GM12872 (cell line): ENCODE data around the gene BMP5.

Source experiments
- TF ChIP-seq, protein P1 (sequence below): IDR thresholded peaks from 3 replicates; pipeline ENCODE4 v1.5.1; 2011; ENCODE audit warnings: low read depth, mild to moderate bottlenecking, low read length, moderate library complexity; ENCODE audit not compliant: insufficient read depth

Gene BMP5

DNA sequence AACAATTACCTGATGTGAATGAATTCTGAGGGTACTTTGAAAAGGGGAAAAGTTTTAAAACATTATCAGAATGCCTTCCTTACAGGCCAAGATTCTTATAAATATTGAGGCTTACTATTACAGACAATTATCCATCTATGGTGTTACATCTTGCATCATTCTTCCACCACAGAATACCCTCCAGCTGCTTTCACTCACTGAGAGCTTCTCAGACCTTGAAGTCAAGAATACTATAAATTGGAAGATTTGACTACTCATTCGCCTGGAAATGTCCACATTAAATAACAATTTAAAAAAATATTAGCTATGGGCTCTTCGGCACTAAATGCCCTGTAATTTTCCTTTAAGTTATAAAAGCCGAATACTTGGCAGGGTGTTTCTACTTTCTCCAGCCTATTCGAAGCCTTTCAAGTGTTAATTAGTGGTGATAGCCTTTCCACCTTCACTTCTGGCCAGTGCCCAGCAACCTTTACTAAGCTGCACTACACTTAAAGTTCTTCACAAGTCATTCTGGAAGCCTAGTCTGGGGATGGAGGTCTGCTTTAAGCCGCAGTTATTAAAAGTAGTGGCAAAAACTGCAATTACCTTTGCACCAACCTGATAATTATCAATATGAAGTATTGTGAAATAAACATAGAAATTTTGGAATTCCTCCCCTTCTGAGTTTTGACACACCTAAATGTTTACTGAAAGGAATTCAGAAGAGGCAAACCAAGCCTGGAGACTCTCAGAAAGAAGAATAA lies 100.9 kb downstream of the BMP5 start:
- TF ChIP-seq, protein P1, sequence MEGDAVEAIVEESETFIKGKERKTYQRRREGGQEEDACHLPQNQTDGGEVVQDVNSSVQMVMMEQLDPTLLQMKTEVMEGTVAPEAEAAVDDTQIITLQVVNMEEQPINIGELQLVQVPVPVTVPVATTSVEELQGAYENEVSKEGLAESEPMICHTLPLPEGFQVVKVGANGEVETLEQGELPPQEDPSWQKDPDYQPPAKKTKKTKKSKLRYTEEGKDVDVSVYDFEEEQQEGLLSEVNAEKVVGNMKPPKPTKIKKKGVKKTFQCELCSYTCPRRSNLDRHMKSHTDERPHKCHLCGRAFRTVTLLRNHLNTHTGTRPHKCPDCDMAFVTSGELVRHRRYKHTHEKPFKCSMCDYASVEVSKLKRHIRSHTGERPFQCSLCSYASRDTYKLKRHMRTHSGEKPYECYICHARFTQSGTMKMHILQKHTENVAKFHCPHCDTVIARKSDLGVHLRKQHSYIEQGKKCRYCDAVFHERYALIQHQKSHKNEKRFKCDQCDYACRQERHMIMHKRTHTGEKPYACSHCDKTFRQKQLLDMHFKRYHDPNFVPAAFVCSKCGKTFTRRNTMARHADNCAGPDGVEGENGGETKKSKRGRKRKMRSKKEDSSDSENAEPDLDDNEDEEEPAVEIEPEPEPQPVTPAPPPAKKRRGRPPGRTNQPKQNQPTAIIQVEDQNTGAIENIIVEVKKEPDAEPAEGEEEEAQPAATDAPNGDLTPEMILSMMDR = no peak

DNA sequence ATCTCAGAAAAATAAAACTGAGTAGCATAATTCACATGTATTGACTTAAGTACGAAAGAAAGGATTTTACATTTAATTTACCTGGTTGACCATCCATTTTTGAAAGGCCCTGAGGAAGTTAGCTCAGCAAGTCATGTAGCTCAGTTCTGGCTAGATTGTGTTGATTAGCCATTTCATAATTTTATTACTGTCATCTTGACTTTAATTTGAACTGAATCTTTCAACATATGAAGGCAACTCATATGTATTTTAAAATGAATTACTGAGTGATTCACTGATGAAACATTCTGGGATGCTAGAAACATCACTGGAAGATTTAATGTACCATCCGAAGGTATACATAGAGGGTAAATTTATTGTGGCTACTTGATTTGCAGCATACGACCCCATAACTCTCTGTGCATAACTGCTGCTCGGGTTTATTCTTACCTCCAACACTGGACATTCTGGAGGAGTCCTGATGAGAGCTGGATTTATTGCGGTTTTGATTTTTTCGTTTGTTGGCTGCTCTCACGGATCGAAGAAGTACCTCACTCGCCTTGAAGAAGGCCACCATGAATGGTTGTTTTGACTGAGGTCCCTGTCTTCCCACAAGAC lies 101.7 kb downstream of the BMP5 start:
- TF ChIP-seq, protein P1 = no peak

DNA sequence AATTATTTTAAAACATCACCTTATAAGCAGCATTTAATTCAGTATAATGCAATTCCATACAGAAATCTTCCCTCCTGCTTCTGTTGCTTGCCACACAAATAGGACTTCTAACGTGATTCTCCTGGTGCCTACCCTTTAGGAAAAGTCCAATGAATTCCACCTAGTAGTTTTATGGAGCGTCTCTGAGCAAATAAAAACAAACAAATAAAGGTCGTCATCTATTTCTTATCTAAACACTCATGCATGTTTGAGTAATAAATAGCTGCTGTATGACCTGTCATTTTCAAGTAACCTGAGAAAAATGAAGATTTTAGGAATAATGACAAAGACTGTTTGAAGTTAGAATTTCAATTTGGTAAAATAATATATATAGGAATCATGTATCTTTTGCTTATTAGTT lies 102.7 kb downstream of the BMP5 start:
- TF ChIP-seq, protein P1 = no peak

DNA sequence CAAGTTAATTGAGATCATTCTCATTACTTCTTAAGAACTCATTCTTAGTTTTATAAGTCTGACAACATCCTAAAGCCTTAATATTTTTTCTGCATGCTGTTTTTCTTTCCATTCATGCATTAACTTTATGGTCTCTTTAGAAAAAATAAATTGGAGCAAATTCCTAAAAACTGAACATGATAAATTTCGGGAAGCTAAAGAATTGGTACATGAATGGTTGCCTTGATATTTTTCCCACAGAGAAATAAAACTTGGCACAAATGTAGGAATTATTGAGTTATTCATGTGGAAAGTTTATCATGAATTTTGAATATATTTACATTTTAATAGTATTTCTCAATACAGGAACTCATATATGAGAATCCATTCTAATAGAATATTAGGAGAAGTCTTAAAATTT lies 115.9 kb downstream of the BMP5 start:
- TF ChIP-seq, protein P1 = no peak

DNA sequence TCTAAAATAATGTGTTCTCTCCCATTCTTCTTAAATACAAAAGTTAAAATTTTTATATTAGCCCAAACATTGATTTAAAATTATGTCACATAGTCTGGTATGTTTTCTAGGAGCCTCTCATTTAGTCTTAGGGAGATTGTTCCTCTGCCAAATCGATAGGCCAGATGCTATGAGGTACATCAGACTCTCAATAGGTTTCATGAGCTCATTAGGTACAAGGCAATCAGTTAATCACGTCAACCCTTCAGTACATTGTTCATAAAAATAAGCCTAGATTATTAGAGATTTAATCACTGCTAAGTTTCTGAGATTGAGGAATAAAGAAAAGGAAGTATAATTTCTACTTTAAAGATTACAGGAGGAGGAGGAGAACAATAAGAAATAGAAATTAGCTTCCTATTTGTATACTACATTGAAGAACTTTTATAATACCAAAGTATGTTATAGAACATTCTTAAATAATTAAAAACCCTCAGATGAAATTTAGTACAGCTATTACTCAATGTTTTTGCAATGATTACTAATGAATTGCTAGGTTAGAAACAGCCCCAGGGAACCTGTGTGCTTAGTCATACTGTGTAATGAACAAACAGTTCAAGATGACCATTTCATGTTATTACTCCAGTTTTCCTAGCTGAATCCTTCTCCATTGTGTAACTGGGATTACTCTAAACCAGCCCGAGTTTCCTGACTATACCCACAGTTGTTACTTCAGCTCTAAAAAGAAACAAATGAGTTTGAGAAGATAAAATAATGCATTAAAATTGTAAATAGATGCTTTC lies 117.0 kb downstream of the BMP5 start:
- TF ChIP-seq, protein P1 = no peak

DNA sequence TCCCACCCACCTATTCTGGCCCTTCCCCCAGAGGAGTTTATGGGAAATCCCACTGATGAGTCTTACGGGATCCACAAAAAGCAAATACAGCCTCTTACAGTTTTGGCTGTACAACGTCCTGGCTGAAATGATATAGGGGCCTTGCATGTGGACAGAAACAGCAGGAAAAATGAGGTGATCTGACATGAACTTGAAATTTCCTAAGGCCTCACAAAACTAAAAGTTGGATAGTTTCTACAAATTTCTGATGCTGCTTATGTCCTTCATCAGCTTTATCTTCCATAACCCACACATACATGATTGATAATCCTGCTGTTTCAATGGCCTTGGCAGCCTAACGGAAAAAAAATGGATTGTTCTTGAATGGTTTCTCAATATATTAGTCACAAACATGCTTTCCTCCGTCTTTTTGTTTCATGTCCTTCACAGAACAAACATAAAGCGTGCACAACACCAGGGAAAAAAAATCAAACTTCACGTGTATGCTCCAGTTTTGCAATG lies 118.8 kb downstream of the BMP5 start:
- TF ChIP-seq, protein P1 = no peak

DNA sequence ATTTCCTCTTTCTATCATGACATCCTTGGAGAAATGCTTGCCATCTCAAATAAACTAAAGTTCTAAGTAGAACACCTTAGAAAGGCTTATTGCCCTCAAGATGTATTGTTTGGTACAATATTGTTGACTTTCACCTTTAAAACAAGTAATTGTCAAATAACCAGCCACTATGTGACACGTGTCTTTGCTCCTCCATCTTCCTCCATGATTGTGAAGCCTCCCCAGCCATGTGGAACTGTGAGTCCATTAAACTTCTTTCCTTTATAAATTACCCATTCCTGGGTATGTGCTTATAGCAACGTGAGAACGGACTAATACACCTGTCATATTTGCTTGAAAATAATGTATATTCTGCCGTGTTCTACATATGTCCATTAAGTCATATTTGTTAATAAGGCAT lies 126.5 kb downstream of the BMP5 start:
- TF ChIP-seq, protein P1 = no peak
